ENCODE results near the gene B3GALT5. TPM values are rescaled to one million over a fixed set of nuclear protein-coding genes. Genes with fewer than 3 reads are reported as not detected.

B3GALT5 gene
- total RNA-seq, 1 experiment from 2014 or later, result 1.5 TPM

DNA sequence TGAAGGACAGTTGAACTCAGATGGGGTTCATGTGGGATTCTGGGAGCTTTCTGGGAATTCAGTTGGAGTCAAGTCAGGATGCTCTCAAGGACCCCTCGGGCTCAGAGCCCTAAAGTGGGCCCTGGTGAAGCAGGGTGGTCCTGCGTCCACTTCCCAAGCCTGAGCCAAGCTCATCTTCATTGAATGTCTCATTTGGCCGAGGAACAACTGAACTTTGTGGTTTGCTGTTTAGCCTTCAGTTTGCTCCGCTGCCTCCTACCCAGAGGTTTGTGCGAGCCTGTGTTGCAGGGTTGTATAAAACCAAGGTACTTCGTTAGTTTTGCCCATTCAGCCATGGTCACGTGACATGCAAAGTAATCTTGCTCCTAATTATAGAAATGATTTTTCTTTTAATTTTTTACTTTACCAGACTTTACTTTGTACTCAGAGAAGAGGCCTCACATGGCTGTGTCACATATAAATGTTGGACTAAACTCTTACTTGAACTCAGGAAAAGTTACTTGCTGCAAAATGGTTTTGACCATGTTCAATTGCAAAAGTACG lies 49.7 kb downstream of the B3GALT5 start:
- H3K9me3 ChIP-seq (ENCODE audit: low read length), result no peaks in the 10 kb centered on the region
- no peaks in the 10 kb centered on the region for H3K79me2 ChIP-seq (ENCODE audit: low read length)
- H3K4me1 ChIP-seq (ENCODE audit: insufficient read depth, low read length), result peaks cover 16% of the 10 kb centered on the region
- ChIA-PET POLR2A (ENCODE audit: unreplicated experiment) (no interaction called here), CTCF (no interaction called here)
- H3K36me3 ChIP-seq (ENCODE audit: low read depth, low read length), result no peaks in the 10 kb centered on the region
- no peak overlapping the region for H3K4me2 ChIP-seq (ENCODE audit: low read length)
- H3K4me3 ChIP-seq (ENCODE audit: low read length), result no peak overlapping the region
- no TSS peak for BruUV-seq (replicated peaks)
- no peak overlapping the region for H3K9ac ChIP-seq (ENCODE audit: low read length)
- H3F3A ChIP-seq (ENCODE audit: low read length, unreplicated experiment), result no peaks in the 10 kb centered on the region
- H4K20me1 ChIP-seq (ENCODE audit: low read length), result no peaks in the 10 kb centered on the region
- no peak overlapping the region for H3K27ac ChIP-seq (ENCODE audit: low read length)
- DNase-seq (no peak), ATAC-seq (no peak)
- H2AFZ ChIP-seq (ENCODE audit: low read length), result no peak overlapping the region
- intact Hi-C loops (cut with micrococcal nuclease), result no loop called here
- no peaks in the 10 kb centered on the region for H3K27me3 ChIP-seq (ENCODE audit: low read length)
- no peaks in the 10 kb centered on the region for H3K9me2 ChIP-seq (replicated peaks; ENCODE audit: low read length)
- TF ChIP-seq EZH2phosphoT487 (IDR thresholded peaks at IDR 0.05; ENCODE audit: borderline replicate concordance, low read length) (no peak), EZH2 (IDR thresholded peaks at IDR 0.05; ENCODE audit: low read length, unreplicated experiment) (no peak)
- TF ChIP-seq, protein P1, sequence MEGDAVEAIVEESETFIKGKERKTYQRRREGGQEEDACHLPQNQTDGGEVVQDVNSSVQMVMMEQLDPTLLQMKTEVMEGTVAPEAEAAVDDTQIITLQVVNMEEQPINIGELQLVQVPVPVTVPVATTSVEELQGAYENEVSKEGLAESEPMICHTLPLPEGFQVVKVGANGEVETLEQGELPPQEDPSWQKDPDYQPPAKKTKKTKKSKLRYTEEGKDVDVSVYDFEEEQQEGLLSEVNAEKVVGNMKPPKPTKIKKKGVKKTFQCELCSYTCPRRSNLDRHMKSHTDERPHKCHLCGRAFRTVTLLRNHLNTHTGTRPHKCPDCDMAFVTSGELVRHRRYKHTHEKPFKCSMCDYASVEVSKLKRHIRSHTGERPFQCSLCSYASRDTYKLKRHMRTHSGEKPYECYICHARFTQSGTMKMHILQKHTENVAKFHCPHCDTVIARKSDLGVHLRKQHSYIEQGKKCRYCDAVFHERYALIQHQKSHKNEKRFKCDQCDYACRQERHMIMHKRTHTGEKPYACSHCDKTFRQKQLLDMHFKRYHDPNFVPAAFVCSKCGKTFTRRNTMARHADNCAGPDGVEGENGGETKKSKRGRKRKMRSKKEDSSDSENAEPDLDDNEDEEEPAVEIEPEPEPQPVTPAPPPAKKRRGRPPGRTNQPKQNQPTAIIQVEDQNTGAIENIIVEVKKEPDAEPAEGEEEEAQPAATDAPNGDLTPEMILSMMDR (conservative IDR thresholded peaks at IDR 0.05; ENCODE audit: low read depth, low read length), result no peak

DNA sequence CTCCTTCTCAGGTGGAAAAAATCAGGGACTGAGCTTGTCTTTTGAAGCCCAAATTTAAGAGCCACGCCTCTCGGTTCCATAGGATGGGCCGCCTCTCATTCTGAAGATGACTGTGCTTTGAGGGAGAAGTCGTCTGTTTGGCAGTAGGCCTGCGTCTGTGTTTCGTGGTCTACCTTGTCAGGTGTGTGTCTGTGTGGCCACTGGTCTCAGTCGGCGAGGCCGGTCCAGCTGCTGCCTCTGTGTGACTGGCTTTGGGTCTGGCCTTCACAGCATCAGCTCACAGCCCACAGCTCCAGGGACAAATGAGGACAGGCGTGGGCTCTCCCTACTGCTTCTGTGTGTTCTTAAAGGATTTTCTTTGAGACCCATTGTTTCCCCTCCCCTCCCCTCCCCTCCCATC lies 50.3 kb downstream of the B3GALT5 start:
- no peaks in the 10 kb centered on the region for H3K27me3 ChIP-seq (ENCODE audit: low read length)
- no peaks in the 10 kb centered on the region for H4K20me1 ChIP-seq (ENCODE audit: low read length)
- no peak for DNase-seq
- TF ChIP-seq, protein P1 (conservative IDR thresholded peaks at IDR 0.05; ENCODE audit: low read depth, low read length), result no peak
- no peak for TF ChIP-seq EZH2 (IDR thresholded peaks at IDR 0.05; ENCODE audit: low read length, unreplicated experiment)
- TF ChIP-seq EZH2phosphoT487 (IDR thresholded peaks at IDR 0.05; ENCODE audit: borderline replicate concordance, low read length), result no peak
- no peak overlapping the region for H3K4me3 ChIP-seq (ENCODE audit: low read length)
- H2AFZ ChIP-seq (ENCODE audit: low read length), result no peak overlapping the region
- H3K9me3 ChIP-seq (ENCODE audit: low read length), result no peaks in the 10 kb centered on the region
- ChIA-PET CTCF (no interaction called here), POLR2A (ENCODE audit: unreplicated experiment) (no interaction called here)
- peaks cover 16% of the 10 kb centered on the region for H3K4me1 ChIP-seq (ENCODE audit: insufficient read depth, low read length)
- no peaks in the 10 kb centered on the region for H3K36me3 ChIP-seq (ENCODE audit: low read depth, low read length)
- H3K4me2 ChIP-seq (ENCODE audit: low read length), result no peak overlapping the region
- ATAC-seq, result no peak
- H3F3A ChIP-seq (ENCODE audit: low read length, unreplicated experiment), result no peaks in the 10 kb centered on the region
- H3K27ac ChIP-seq (ENCODE audit: low read length), result no peak overlapping the region
- intact Hi-C loops (cut with micrococcal nuclease), result no loop called here
- no TSS peak for BruUV-seq (replicated peaks)
- no peaks in the 10 kb centered on the region for H3K9me2 ChIP-seq (replicated peaks; ENCODE audit: low read length)
- H3K9ac ChIP-seq (ENCODE audit: low read length), result no peak overlapping the region
- H3K79me2 ChIP-seq (ENCODE audit: low read length), result no peaks in the 10 kb centered on the region

DNA sequence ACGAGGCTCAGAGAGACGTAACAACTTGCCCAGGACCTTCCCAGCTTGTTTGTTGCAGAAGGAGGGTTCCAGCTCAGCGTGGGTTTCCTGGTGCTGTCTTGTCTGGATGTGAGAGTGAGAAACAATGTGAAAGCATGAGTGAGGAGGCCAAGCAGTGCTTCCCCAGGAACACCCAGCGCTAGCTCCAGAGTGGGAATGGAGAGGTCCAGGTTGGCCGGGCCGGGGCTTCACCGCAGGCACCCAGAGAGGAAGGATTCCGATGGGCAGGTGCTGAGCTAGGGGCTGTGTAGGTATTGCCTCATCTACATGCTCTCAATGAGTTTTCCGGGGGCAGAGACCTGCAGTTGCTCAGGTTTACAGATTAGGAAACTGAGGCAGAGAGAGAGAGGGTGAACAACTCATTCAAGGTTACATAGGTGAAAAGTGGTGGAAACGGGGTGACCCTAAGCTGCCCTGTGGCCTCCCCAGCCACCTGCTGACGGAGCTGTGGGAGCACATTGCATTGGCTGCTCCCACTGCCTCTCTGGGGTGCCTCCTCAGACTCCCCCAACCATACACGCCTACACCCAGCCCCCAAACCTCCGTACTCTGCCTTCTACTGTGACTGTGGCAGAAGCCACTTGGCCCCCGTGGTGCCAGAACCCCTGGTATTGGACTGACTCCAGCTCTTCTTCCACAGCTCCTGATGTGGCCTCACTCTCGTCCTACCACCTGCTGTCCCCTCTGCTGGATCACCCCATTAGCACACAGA lies 51.2 kb downstream of the B3GALT5 start:
- Histone ChIP-seq H4K20me1 (ENCODE audit: low read length) (no peaks in the 10 kb centered on the region), H3K9ac (ENCODE audit: low read length) (no peak overlapping the region), H3K4me1 (ENCODE audit: insufficient read depth, low read length) (peaks cover 16% of the 10 kb centered on the region), H3K4me3 (ENCODE audit: low read length) (no peak overlapping the region), H3K79me2 (ENCODE audit: low read length) (no peaks in the 10 kb centered on the region), H3K27me3 (ENCODE audit: low read length) (no peaks in the 10 kb centered on the region), H2AFZ (ENCODE audit: low read length) (no peak overlapping the region), H3K9me3 (ENCODE audit: low read length) (no peaks in the 10 kb centered on the region), H3K36me3 (ENCODE audit: low read depth, low read length) (no peaks in the 10 kb centered on the region), H3K4me2 (ENCODE audit: low read length) (no peak overlapping the region), H3K27ac (ENCODE audit: low read length) (no peak overlapping the region), H3F3A (ENCODE audit: low read length, unreplicated experiment) (no peaks in the 10 kb centered on the region), H3K9me2 (replicated peaks; ENCODE audit: low read length) (no peaks in the 10 kb centered on the region)
- intact Hi-C loops (cut with micrococcal nuclease), result no loop called here
- ChIA-PET POLR2A (ENCODE audit: unreplicated experiment) (no interaction called here), CTCF (no interaction called here)
- no TSS peak for BruUV-seq (replicated peaks)
- TF ChIP-seq EZH2 (IDR thresholded peaks at IDR 0.05; ENCODE audit: low read length, unreplicated experiment) (no peak), EZH2phosphoT487 (IDR thresholded peaks at IDR 0.05; ENCODE audit: borderline replicate concordance, low read length) (no peak)
- TF ChIP-seq, protein P1 (conservative IDR thresholded peaks at IDR 0.05; ENCODE audit: low read depth, low read length), result no peak
- DNase-seq, result no peak
- ATAC-seq, result no peak

All from PC-3 (cell line).